Left lung (tissue), 10 donors: ENCODE measurements around the gene STAB1. TPM values are rescaled to one million over a fixed set of nuclear protein-coding genes. Genes with fewer than 3 reads are reported as not detected.

ENCODE experiments used
- ATAC-seq: fragments of 200-7000 bp; cut with Tn5 transposase; one replicate; pipeline ENCODE4 v1.9.1; 2020; ENCODE audit warnings: moderate library complexity
- DNase-seq, 4 donors: peaks; one replicate each; pipeline ENCODE4 v3.0.0-alpha.2; 2013 to 2020
- H3K27ac ChIP-seq, 2 donors: fragments of 200-600 bp; sonication (generic) in 1 of 2; one replicate each; pipeline versions ENCODE4 v1.5.0 to v1.8.0; 2020 to 2021
- H3K27me3 ChIP-seq, 2 donors: fragments of 200-600 bp; sonication (generic) in 1 of 2; one replicate each; pipeline versions ENCODE4 v1.5.0 to v1.8.0; 2020 to 2021
- H3K36me3 ChIP-seq, 2 donors: fragments of 200-600 bp; sonication (generic) in 1 of 2; one replicate each; pipeline versions ENCODE4 v1.5.0 to v1.8.0; 2020 to 2021
- H3K4me1 ChIP-seq, 2 donors: fragments of 200-600 bp; one replicate each; pipeline ENCODE4 v1.8.0; 2021
- H3K4me3 ChIP-seq, 2 donors: fragments of 200-600 bp; sonication (generic) in 1 of 2; one replicate each; pipeline versions ENCODE4 v1.5.0 to v1.8.0; 2020 to 2021; ENCODE audit warnings: mild to moderate bottlenecking in 1 of 2
- H3K9me3 ChIP-seq, 2 donors: fragments of 200-600 bp; sonication (generic) in 1 of 2; one replicate each; pipeline versions ENCODE4 v1.5.0 to v1.8.0; 2020 to 2021
- CTCF ChIP-seq, 2 donors: fragments of 200-600 bp; sonication (generic) in 1 of 2; IDR thresholded peaks; one replicate each; pipeline versions ENCODE4 v1.5.0 to v1.8.0; 2021; ENCODE audit warnings: antibody characterized with exemption in 2 of 2
- intact Hi-C, 2 donors: fragments of 100-400 bp; cut with DNase I; formaldehyde crosslinking; loops; one replicate each; pipeline versions ENCODE4 v1.11.2 to v1.14.2; 2022
- polyA plus RNA-seq, 6 donors: library from polyadenylated mRNA; unstranded; fragments of 120-200 nt; gene quantifications; one replicate each; pipeline ENCODE4 v1.2.1, GENCODE V29; 2013; ENCODE audit not compliant: insufficient read length in 6 of 6
- total RNA-seq, 2 donors: library from RNA; stranded (reverse); fragmentation: NEBNext Ultra II Directional; extraction: Animal tissue kit (Norgen Biotek cat#: 25700); gene quantifications; one replicate each; pipeline ENCODE4 v1.2.1, GENCODE V29; 2021
- donor health status: DM: no; HTN: yes; CAD: no.
- donor health status: DM: no; HTN: no; CAD: no.

The STAB1 gene
- total and polyA plus RNA-seq, 8 donors: 46.5 to 334 (median 51.4) TPM

GRCh38 chr3:52484680-52485461 lies 10.3 kb upstream of the STAB1 start:
- DNase-seq (peak in 1 of 4 donors; percentile 29), ATAC-seq (no peak)
- no peaks in the 10 kb centered on the region for H3K27me3 ChIP-seq
- H3K27ac ChIP-seq: peak overlapping the region in 1 of 2 donors; percentile 40
- peaks cover 0 to 8% of the 10 kb centered on the region in 2 donors for H3K4me1 ChIP-seq
- intact Hi-C loops: no loop called here
- H3K9me3 ChIP-seq: no peaks in the 10 kb centered on the region
- TF ChIP-seq CTCF (IDR thresholded peaks at IDR 0.05): no peak
- H3K36me3 ChIP-seq: peaks cover 0 to 90% of the 10 kb centered on the region in 2 donors
- H3K4me3 ChIP-seq: no peak overlapping the region

GRCh38 chr3:52487050-52487787 lies 7.9 kb upstream of the STAB1 start:
- Histone ChIP-seq H3K9me3 (no peaks in the 10 kb centered on the region), H3K27me3 (no peaks in the 10 kb centered on the region), H3K27ac (no peak overlapping the region), H3K4me1 (peaks cover 4 to 32% of the 10 kb centered on the region in 2 donors), H3K4me3 (no peak overlapping the region), H3K36me3 (peaks cover 0 to 90% of the 10 kb centered on the region in 2 donors)
- intact Hi-C loops: no loop called here
- peak in 1 of 4 donors; percentile 64 for DNase-seq
- no peak for ATAC-seq
- TF ChIP-seq CTCF (IDR thresholded peaks at IDR 0.05): no peak

- DNase-seq (no peak), ATAC-seq (no peak)
- H3K27ac ChIP-seq: no peak overlapping the region
- no peaks in the 10 kb centered on the region for H3K27me3 ChIP-seq
- no peak for TF ChIP-seq CTCF (IDR thresholded peaks at IDR 0.05)
- no peaks in the 10 kb centered on the region for H3K9me3 ChIP-seq
- H3K4me1 ChIP-seq: peaks cover 7 to 40% of the 10 kb centered on the region in 2 donors
- no peak overlapping the region for H3K4me3 ChIP-seq
- peaks cover 0 to 90% of the 10 kb centered on the region in 2 donors for H3K36me3 ChIP-seq
- intact Hi-C loops: no loop called here
These were observed 7.1 kb upstream of the STAB1 start for GRCh38 chr3:52487788-52488691.

GRCh38 chr3:52488746-52489145 lies 6.4 kb upstream of the STAB1 start:
- intact Hi-C loops: no loop called here

More at GRCh38 chr3:52488746-52489145, 6.4 kb upstream of the STAB1 start:
- H3K36me3 ChIP-seq: peaks cover 0 to 86% of the 10 kb centered on the region in 2 donors
- H3K27ac ChIP-seq: no peak overlapping the region
- no peak for DNase-seq
- no peaks in the 10 kb centered on the region for H3K27me3 ChIP-seq
- no peak for TF ChIP-seq CTCF (IDR thresholded peaks at IDR 0.05)
- H3K9me3 ChIP-seq: no peaks in the 10 kb centered on the region
- no peak for ATAC-seq
- H3K4me1 ChIP-seq: peaks cover 8 to 47% of the 10 kb centered on the region in 2 donors
- H3K4me3 ChIP-seq: no peak overlapping the region
